ENCODE results near the gene MAP3K3.

DNA sequence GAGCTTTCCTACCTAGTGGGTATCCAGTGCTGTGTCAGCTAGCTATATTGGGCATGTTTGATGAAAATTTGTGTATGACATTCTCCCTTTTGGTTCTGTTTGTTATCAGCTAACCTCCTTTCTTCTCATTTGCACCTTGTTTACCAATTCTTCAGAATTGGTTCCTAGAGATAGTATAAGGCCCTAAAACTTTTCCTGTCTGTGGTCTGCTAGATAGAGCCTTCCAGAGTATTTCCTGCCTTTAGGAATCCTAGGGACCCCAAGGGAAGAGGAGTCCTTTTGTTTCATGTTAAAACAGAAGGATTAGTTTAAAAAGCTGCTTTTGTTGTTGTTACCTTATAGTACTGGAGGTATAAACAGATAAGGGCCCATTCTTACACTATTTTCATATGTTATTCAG lies 11.5 kb downstream of the MAP3K3 start:
- TF ChIP-seq, protein P1, sequence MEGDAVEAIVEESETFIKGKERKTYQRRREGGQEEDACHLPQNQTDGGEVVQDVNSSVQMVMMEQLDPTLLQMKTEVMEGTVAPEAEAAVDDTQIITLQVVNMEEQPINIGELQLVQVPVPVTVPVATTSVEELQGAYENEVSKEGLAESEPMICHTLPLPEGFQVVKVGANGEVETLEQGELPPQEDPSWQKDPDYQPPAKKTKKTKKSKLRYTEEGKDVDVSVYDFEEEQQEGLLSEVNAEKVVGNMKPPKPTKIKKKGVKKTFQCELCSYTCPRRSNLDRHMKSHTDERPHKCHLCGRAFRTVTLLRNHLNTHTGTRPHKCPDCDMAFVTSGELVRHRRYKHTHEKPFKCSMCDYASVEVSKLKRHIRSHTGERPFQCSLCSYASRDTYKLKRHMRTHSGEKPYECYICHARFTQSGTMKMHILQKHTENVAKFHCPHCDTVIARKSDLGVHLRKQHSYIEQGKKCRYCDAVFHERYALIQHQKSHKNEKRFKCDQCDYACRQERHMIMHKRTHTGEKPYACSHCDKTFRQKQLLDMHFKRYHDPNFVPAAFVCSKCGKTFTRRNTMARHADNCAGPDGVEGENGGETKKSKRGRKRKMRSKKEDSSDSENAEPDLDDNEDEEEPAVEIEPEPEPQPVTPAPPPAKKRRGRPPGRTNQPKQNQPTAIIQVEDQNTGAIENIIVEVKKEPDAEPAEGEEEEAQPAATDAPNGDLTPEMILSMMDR (IDR thresholded peaks at IDR 0.05): no peak
- no peak for TF ChIP-seq POLR2AphosphoS5 (IDR thresholded peaks at IDR 0.05)
